ENCODE data around the gene ZBTB39.

GRCh38 chr12:56948881-56949280 is 57.5 kb downstream of the ZBTB39 start:
- TF ChIP-seq CTCF (IDR thresholded peaks at IDR 0.05) (no peak), POLR2AphosphoS5 (IDR thresholded peaks at IDR 0.05) (no peak)

Data from suprapubic skin (tissue), 3 donors.